Activated naive CD8-positive, alpha-beta T cell treated with anti-CD3 and anti-CD28 coated beads, Interleukin-2, amount 10 ng/mL, durations not matched to agents 7 days and 5 days (primary cell): ENCODE results near the gene RAMP1. TPM values are rescaled to one million over a fixed set of nuclear protein-coding genes. Genes with fewer than 3 reads are reported as not detected.

Experiments used
- ATAC-seq: fragments of 150-1000 bp; cut with Tn5 transposase; one replicate; pipeline ENCODE4 v1.10.0; 2021; ENCODE audit warnings: low read depth, moderate library complexity
- POLR2A ChIA-PET: fragments of 350-600 bp; sonication (Branson Sonifier 250); formaldehyde crosslinking; loops from one replicate; lab custom pipeline; 2021; ENCODE audit warnings: antibody characterized with exemption; lab: Charles Lee
- DNase-seq: peaks from one replicate; pipeline ENCODE4 v3.0.0; 2021
- H3K27ac Mint-ChIP-seq: one replicate; pipeline ENCODE4 v1.8.0; 2022; ENCODE audit warnings: mild to moderate bottlenecking, mixed read lengths
- H3K27me3 Mint-ChIP-seq: one replicate; pipeline ENCODE4 v1.8.0; 2022; ENCODE audit warnings: mild to moderate bottlenecking, moderate library complexity, mixed read lengths
- H3K36me3 Mint-ChIP-seq: one replicate; pipeline ENCODE4 v1.8.0; 2021; ENCODE audit warnings: mild to moderate bottlenecking, mixed read lengths
- H3K4me1 Mint-ChIP-seq: one replicate; pipeline ENCODE4 v1.8.0; 2021; ENCODE audit warnings: mixed read lengths
- H3K4me3 Mint-ChIP-seq: one replicate; pipeline ENCODE4 v1.8.0; 2022; ENCODE audit warnings: mild to moderate bottlenecking, moderate library complexity, mixed read lengths
- H3K9me3 Mint-ChIP-seq: one replicate; pipeline ENCODE4 v1.8.0; 2021; ENCODE audit warnings: mixed read lengths
- total RNA-seq, 2 experiments: library from RNA; stranded (reverse); gene quantifications; one replicate each; pipeline ENCODE4 v1.2.3, GENCODE V29; 2021

The RAMP1 gene
- total RNA-seq, 2 experiments from 2014 or later, result 0.68 to 1.1 TPM

DNA sequence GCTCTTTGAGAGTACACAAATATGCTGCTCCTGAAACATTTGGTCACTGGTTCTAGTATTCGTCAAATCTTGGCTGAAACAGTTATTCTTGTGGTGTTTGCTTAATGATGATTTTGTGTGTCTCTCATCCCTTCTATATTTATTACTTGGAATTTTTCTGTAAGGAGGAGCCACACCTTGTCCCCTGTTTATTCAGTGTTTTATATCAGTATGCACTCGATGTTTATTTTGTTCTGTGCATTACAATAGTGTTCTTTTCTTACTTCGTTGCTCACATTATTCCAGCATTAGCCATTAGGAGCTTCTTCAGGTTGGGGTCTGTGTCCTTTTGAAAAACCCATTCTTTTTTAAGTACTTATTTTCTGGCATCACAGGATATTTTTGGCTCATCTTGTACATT, 5.1 kb upstream of the RAMP1 start:
- H3K36me3 Mint-ChIP-seq, result no peaks in the 10 kb centered on the region
- no peak for DNase-seq
- H3K9me3 Mint-ChIP-seq, result no peaks in the 10 kb centered on the region
- POLR2A ChIA-PET, result no interaction called here
- H3K27me3 Mint-ChIP-seq, result peaks cover 37% of the 10 kb centered on the region
- no peak overlapping the region for H3K4me3 Mint-ChIP-seq
- H3K27ac Mint-ChIP-seq, result no peak overlapping the region
- H3K4me1 Mint-ChIP-seq, result peaks cover 7% of the 10 kb centered on the region
- no peak for ATAC-seq

GRCh38 chr2:237857791-237858190, 1.6 kb upstream of the RAMP1 start:
- peaks cover 7% of the 10 kb centered on the region for H3K4me1 Mint-ChIP-seq
- no peak overlapping the region for H3K4me3 Mint-ChIP-seq
- no peak for DNase-seq
- POLR2A ChIA-PET, result no interaction called here
- no peak for ATAC-seq
- no peaks in the 10 kb centered on the region for H3K36me3 Mint-ChIP-seq
- peaks cover 60% of the 10 kb centered on the region for H3K27me3 Mint-ChIP-seq
- no peaks in the 10 kb centered on the region for H3K9me3 Mint-ChIP-seq
- no peak overlapping the region for H3K27ac Mint-ChIP-seq

GRCh38 chr2:237858294-237859081, 935 bp upstream of the RAMP1 start:
- H3K9me3 Mint-ChIP-seq, result no peaks in the 10 kb centered on the region
- peak overlapping the region; percentile 68 for H3K4me3 Mint-ChIP-seq
- no peak overlapping the region for H3K27ac Mint-ChIP-seq
- peaks cover 7% of the 10 kb centered on the region for H3K4me1 Mint-ChIP-seq
- DNase-seq (no peak), ATAC-seq (peak; percentile 65)
- POLR2A ChIA-PET, result no interaction called here
- no peaks in the 10 kb centered on the region for H3K36me3 Mint-ChIP-seq
- H3K27me3 Mint-ChIP-seq, result peaks cover 60% of the 10 kb centered on the region

DNA sequence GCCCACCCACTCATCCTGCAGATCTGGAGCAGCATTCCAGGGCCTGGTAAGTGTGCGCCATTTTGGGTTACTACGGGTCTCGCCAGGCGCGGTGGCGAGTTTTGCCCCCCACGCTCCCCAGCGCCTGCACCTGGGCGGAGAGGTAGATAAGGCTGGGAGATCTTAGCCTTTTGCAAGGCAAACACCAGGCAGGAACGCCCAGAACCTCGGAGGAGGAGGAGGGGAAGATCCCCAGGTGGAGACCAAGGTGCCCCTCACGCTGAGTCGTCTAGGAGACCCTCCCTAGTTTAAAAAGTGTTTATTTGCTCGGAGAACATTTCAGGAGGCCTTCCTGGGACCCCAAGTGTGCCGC, 365 bp upstream of the RAMP1 start:
- peaks cover 7% of the 10 kb centered on the region for H3K4me1 Mint-ChIP-seq
- DNase-seq (no peak), ATAC-seq (no peak)
- POLR2A ChIA-PET, result no interaction called here
- no peaks in the 10 kb centered on the region for H3K9me3 Mint-ChIP-seq
- H3K36me3 Mint-ChIP-seq, result no peaks in the 10 kb centered on the region
- H3K4me3 Mint-ChIP-seq, result peak overlapping the region; percentile 16
- H3K27ac Mint-ChIP-seq, result no peak overlapping the region
- H3K27me3 Mint-ChIP-seq, result peaks cover 56% of the 10 kb centered on the region

- peaks cover 53% of the 10 kb centered on the region for H3K27me3 Mint-ChIP-seq
- peaks cover 7% of the 10 kb centered on the region for H3K4me1 Mint-ChIP-seq
- H3K4me3 Mint-ChIP-seq, result peak overlapping the region; percentile 9
- H3K9me3 Mint-ChIP-seq, result no peaks in the 10 kb centered on the region
- no peak for ATAC-seq
- DNase-seq, result no peak
- no peak overlapping the region for H3K27ac Mint-ChIP-seq
- H3K36me3 Mint-ChIP-seq, result no peaks in the 10 kb centered on the region
- POLR2A ChIA-PET, result no interaction called here
Observed at GRCh38 chr2:237860273-237860935, 981 bp downstream of the RAMP1 start.

GRCh38 chr2:237861875-237862527, 2.6 kb downstream of the RAMP1 start:
- Mint-ChIP-seq H3K4me3 (no peak overlapping the region), H3K36me3 (no peaks in the 10 kb centered on the region), H3K27ac (no peak overlapping the region), H3K9me3 (no peaks in the 10 kb centered on the region), H3K4me1 (peaks cover 7% of the 10 kb centered on the region), H3K27me3 (peaks cover 53% of the 10 kb centered on the region)
- DNase-seq (no peak), ATAC-seq (no peak)
- POLR2A ChIA-PET, result no interaction called here

DNA sequence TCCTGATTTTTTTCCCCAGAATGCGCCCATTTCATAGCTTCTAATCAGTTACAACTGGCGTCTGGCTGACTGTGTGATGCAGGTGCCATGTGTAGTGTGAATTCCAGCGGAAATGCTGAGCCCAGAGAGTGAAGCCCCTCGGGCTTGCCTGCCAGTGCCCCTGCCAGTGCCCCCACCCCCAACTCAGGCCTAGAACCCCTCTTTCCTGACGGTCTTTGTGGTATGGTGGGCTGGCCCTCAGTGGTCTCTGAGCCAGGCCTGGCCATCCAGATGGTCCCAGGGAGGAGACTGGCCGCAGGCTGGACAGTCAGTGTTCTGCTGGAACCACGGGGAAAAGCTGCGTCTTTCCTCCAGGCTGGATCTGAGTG, 3.1 kb downstream of the RAMP1 start:
- no peaks in the 10 kb centered on the region for H3K9me3 Mint-ChIP-seq
- H3K36me3 Mint-ChIP-seq, result no peaks in the 10 kb centered on the region
- H3K4me1 Mint-ChIP-seq, result peaks cover 7% of the 10 kb centered on the region
- H3K4me3 Mint-ChIP-seq, result no peak overlapping the region
- peaks cover 52% of the 10 kb centered on the region for H3K27me3 Mint-ChIP-seq
- ATAC-seq, result no peak
- DNase-seq, result no peak
- no peak overlapping the region for H3K27ac Mint-ChIP-seq
- POLR2A ChIA-PET, result no interaction called here

GRCh38 chr2:237863102-237863511, 3.7 kb downstream of the RAMP1 start:
- ATAC-seq (no peak), DNase-seq (no peak)
- no peak overlapping the region for H3K27ac Mint-ChIP-seq
- no peaks in the 10 kb centered on the region for H3K9me3 Mint-ChIP-seq
- H3K4me1 Mint-ChIP-seq, result peaks cover 7% of the 10 kb centered on the region
- H3K27me3 Mint-ChIP-seq, result peaks cover 54% of the 10 kb centered on the region
- POLR2A ChIA-PET, result no interaction called here
- H3K36me3 Mint-ChIP-seq, result no peaks in the 10 kb centered on the region
- no peak overlapping the region for H3K4me3 Mint-ChIP-seq

- Mint-ChIP-seq H3K27ac (no peak overlapping the region), H3K4me3 (no peak overlapping the region), H3K27me3 (peaks cover 54% of the 10 kb centered on the region), H3K36me3 (no peaks in the 10 kb centered on the region), H3K9me3 (no peaks in the 10 kb centered on the region), H3K4me1 (peaks cover 3% of the 10 kb centered on the region)
- POLR2A ChIA-PET, result no interaction called here
- DNase-seq (no peak), ATAC-seq (no peak)
Observed at GRCh38 chr2:237863689-237864443, 4.4 kb downstream of the RAMP1 start.

DNA sequence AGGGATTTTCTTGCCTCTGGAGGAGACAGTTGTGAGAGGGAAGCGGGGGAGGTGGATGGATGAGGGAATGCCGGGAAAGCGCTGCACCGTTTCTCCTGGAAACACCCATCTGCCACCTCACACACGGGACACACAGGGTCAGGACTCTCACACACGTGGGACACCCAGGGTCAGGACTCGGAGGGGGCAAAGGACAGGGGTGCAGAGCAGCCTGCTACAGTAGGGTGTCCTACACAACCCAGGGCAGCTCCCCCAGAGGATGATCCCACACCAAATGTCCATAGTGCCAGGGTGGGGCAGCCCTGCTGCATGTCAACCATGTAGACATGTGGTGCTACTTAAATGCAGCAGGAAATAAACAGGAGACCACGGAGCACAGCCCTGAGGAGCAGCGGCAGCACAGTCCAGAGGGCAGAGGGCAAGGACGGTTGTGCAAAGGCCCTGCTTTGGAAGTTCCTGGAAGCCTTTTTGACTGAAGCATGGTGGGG, 5.1 kb downstream of the RAMP1 start:
- ATAC-seq (no peak), DNase-seq (no peak)
- no peaks in the 10 kb centered on the region for H3K36me3 Mint-ChIP-seq
- H3K4me3 Mint-ChIP-seq, result no peak overlapping the region
- peaks cover 5% of the 10 kb centered on the region for H3K4me1 Mint-ChIP-seq
- H3K27me3 Mint-ChIP-seq, result peaks cover 58% of the 10 kb centered on the region
- peak overlapping the region; percentile 6 for H3K27ac Mint-ChIP-seq
- H3K9me3 Mint-ChIP-seq, result no peaks in the 10 kb centered on the region
- POLR2A ChIA-PET, result no interaction called here

- Mint-ChIP-seq H3K9me3 (no peaks in the 10 kb centered on the region), H3K4me3 (no peak overlapping the region), H3K36me3 (no peaks in the 10 kb centered on the region), H3K27me3 (peaks cover 60% of the 10 kb centered on the region), H3K27ac (no peak overlapping the region), H3K4me1 (peaks cover 5% of the 10 kb centered on the region)
- POLR2A ChIA-PET, result no interaction called here
- ATAC-seq (no peak), DNase-seq (no peak)
Observed at GRCh38 chr2:237864940-237865622, 5.7 kb downstream of the RAMP1 start.

DNA sequence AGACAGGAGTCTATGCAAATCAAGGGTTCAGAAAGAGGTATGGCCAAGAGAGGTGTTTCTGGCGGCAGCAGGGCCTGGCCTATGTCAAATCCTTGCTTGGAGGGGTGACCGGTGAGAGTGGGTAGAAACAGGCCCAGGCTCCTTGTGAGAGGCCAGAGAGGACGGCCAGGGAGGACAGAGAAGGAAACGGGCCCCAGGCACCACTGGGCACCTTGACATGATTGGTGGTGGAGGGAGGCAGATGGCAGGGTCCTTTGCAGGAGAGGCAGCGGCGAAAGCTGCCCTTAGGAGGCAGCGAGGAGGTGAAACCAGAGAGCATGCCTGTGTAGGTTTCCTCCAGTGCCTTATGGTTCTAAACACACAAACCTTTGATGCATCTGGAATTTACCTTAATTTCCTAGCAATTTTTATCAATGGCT, 6.2 kb downstream of the RAMP1 start:
- no peaks in the 10 kb centered on the region for H3K9me3 Mint-ChIP-seq
- no peak overlapping the region for H3K4me3 Mint-ChIP-seq
- peaks cover 56% of the 10 kb centered on the region for H3K27me3 Mint-ChIP-seq
- DNase-seq, result no peak
- peaks cover 5% of the 10 kb centered on the region for H3K4me1 Mint-ChIP-seq
- POLR2A ChIA-PET, result no interaction called here
- H3K36me3 Mint-ChIP-seq, result no peaks in the 10 kb centered on the region
- no peak for ATAC-seq
- no peak overlapping the region for H3K27ac Mint-ChIP-seq
